ENCODE data around the gene H2BK1.

H2BK1 gene

DNA sequence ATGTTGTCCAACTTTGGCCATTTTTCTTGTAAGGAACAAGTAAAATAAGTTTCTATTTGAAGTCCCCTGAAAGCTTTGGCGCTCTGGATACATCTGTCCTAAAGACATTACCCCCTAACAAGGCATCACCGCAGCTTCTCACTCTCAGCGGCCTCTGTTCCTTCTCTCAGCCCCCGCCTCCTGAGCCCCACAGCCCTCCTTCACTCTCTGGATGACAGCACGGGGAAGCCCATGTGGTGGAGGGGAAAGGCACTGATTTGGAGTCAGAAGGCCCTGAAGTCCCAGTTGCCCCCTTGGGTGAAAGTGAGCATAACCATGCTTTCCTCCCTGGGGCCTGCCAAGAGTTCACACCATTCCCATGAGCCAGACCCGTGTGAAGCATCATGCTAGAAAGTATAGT, 4.6 kb downstream of the H2BK1 start:
- H3K9ac ChIP-seq (ENCODE audit: low read length) = no peak overlapping the region
- no peak overlapping the region for H3K23ac ChIP-seq (ENCODE audit: low read length)
- no peaks in the 10 kb centered on the region for H3K27me3 ChIP-seq (ENCODE audit: insufficient read depth, low read length, poor library complexity)
- no peak overlapping the region for H3K4me2 ChIP-seq (ENCODE audit: low read length)
- H3K4me1 ChIP-seq (ENCODE audit: control insufficient read depth, low read depth, low read length) = peaks cover 2% of the 10 kb centered on the region
- no peak for DNase-seq
- no CpG with 5 or more reads among the region's 6 CpGs for WGBS (ENCODE audit: extremely low coverage, insufficient coverage, low lambda C conversion rate)
- no peak overlapping the region for H2AK5ac ChIP-seq (ENCODE audit: low read length)
- no peak overlapping the region for H3K18ac ChIP-seq (ENCODE audit: low read length)
- H4K8ac ChIP-seq (ENCODE audit: low read depth, low read length) = no peak overlapping the region
- H2BK15ac ChIP-seq (replicated peaks; ENCODE audit: low read depth) = no peak overlapping the region
- no peak overlapping the region for H3K4me3 ChIP-seq (ENCODE audit: low read length)
- H3K36me3 ChIP-seq (ENCODE audit: control insufficient read depth, insufficient read depth, low read length) = no peaks in the 10 kb centered on the region
- no peak overlapping the region for H3K27ac ChIP-seq (ENCODE audit: low read depth, low read length)
- H3K79me2 ChIP-seq (ENCODE audit: control insufficient read depth, insufficient read depth, low read length) = no peaks in the 10 kb centered on the region
- no peak overlapping the region for H2BK5ac ChIP-seq (ENCODE audit: low read length)
- no peak overlapping the region for H3K4ac ChIP-seq (ENCODE audit: low read depth, low read length)
- no peaks in the 10 kb centered on the region for H3K79me1 ChIP-seq (ENCODE audit: low read length)
- H3K56ac ChIP-seq (ENCODE audit: low read length) = no peak overlapping the region
- no peak overlapping the region for H2BK120ac ChIP-seq (ENCODE audit: low read depth, low read length)
- H4K5ac ChIP-seq (ENCODE audit: low read length) = no peak overlapping the region

DNA sequence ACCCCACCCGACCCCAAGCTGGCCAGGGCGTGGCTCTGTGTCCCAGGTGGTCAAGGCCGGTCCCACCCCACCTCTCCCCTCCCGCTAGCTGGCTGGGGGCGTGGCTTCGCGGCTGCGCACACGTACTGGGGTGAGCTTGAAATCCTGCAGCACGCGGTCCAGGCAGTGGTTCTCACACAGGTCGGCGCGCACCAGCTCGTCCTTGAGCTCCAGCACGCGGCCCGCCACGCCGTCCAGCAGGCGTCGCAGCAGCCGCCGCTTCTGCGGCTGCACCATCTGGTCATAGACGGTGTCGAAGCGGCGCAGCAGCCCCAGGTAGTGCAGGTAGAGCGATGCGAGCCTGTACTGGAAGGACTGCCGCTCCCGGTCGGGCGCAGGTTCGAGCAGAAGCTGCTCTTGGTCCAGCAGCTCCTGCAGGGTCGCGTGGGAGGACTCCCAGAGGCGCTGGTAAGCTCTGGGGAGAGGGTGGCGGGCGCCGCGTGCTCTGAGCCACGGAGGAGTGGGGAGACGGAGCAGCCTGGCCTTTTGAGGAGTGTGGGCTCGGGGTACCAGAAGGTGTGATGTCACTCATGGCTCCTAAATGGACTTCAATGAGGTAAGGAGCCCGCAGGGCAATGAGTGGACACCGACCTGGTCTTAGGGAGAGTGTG, 5.8 kb downstream of the H2BK1 start:
- no peaks in the 10 kb centered on the region for H3K79me1 ChIP-seq (ENCODE audit: low read length)
- no peak overlapping the region for H2BK120ac ChIP-seq (ENCODE audit: low read depth, low read length)
- H3K27ac ChIP-seq (ENCODE audit: low read depth, low read length) = no peak overlapping the region
- H2BK5ac ChIP-seq (ENCODE audit: low read length) = no peak overlapping the region
- no peak for DNase-seq
- no peak overlapping the region for H3K9ac ChIP-seq (ENCODE audit: low read length)
- no peak overlapping the region for H2AK5ac ChIP-seq (ENCODE audit: low read length)
- no peaks in the 10 kb centered on the region for H3K36me3 ChIP-seq (ENCODE audit: control insufficient read depth, insufficient read depth, low read length)
- no peaks in the 10 kb centered on the region for H3K4me1 ChIP-seq (ENCODE audit: control insufficient read depth, low read depth, low read length)
- no peak overlapping the region for H3K23ac ChIP-seq (ENCODE audit: low read length)
- H3K4ac ChIP-seq (ENCODE audit: low read depth, low read length) = no peak overlapping the region
- H3K27me3 ChIP-seq (ENCODE audit: insufficient read depth, low read length, poor library complexity) = no peaks in the 10 kb centered on the region
- H3K4me2 ChIP-seq (ENCODE audit: low read length) = no peak overlapping the region
- no peak overlapping the region for H3K4me3 ChIP-seq (ENCODE audit: low read length)
- H4K5ac ChIP-seq (ENCODE audit: low read length) = no peak overlapping the region
- no CpG with 5 or more reads among the region's 48 CpGs for WGBS (ENCODE audit: extremely low coverage, insufficient coverage, low lambda C conversion rate)
- H3K18ac ChIP-seq (ENCODE audit: low read length) = no peak overlapping the region
- H3K79me2 ChIP-seq (ENCODE audit: control insufficient read depth, insufficient read depth, low read length) = no peaks in the 10 kb centered on the region
- no peak overlapping the region for H4K8ac ChIP-seq (ENCODE audit: low read depth, low read length)
- no peak overlapping the region for H2BK15ac ChIP-seq (replicated peaks; ENCODE audit: low read depth)
- no peak overlapping the region for H3K56ac ChIP-seq (ENCODE audit: low read length)

DNA sequence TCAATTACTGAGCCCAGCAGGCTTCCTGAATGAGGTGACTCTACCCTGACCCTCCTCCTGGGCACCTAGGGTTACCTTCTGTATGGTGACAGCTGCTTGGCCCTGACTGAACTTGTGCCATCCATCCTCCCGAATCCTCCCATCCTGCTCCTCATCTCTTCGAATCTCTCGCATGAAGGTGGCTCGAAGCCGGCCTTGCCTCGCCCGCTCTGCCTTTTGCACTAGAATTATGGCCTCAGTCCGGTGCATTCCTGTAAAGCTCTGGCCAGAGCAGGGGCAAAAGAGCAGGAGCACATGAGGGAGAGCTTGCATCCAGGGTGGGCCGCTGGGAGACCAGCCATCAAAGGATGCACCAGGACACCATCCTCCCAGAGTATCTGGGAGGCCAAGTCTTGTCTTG, 7.5 kb downstream of the H2BK1 start:
- no peak overlapping the region for H4K8ac ChIP-seq (ENCODE audit: low read depth, low read length)
- H3K23ac ChIP-seq (ENCODE audit: low read length) = no peak overlapping the region
- no peaks in the 10 kb centered on the region for H3K79me2 ChIP-seq (ENCODE audit: control insufficient read depth, insufficient read depth, low read length)
- no peak overlapping the region for H2BK5ac ChIP-seq (ENCODE audit: low read length)
- H3K18ac ChIP-seq (ENCODE audit: low read length) = no peak overlapping the region
- H2BK15ac ChIP-seq (replicated peaks; ENCODE audit: low read depth) = no peak overlapping the region
- no peak for DNase-seq
- H3K27me3 ChIP-seq (ENCODE audit: insufficient read depth, low read length, poor library complexity) = no peaks in the 10 kb centered on the region
- H3K4ac ChIP-seq (ENCODE audit: low read depth, low read length) = no peak overlapping the region
- no peaks in the 10 kb centered on the region for H3K36me3 ChIP-seq (ENCODE audit: control insufficient read depth, insufficient read depth, low read length)
- no peak overlapping the region for H3K9ac ChIP-seq (ENCODE audit: low read length)
- no peaks in the 10 kb centered on the region for H3K79me1 ChIP-seq (ENCODE audit: low read length)
- H3K4me1 ChIP-seq (ENCODE audit: control insufficient read depth, low read depth, low read length) = no peaks in the 10 kb centered on the region
- no peak overlapping the region for H2BK120ac ChIP-seq (ENCODE audit: low read depth, low read length)
- H2AK5ac ChIP-seq (ENCODE audit: low read length) = no peak overlapping the region
- no peak overlapping the region for H3K27ac ChIP-seq (ENCODE audit: low read depth, low read length)
- no peak overlapping the region for H3K4me2 ChIP-seq (ENCODE audit: low read length)
- H3K56ac ChIP-seq (ENCODE audit: low read length) = no peak overlapping the region
- H4K5ac ChIP-seq (ENCODE audit: low read length) = no peak overlapping the region
- no CpG with 5 or more reads among the region's 9 CpGs for WGBS (ENCODE audit: extremely low coverage, insufficient coverage, low lambda C conversion rate)
- no peak overlapping the region for H3K4me3 ChIP-seq (ENCODE audit: low read length)

DNA sequence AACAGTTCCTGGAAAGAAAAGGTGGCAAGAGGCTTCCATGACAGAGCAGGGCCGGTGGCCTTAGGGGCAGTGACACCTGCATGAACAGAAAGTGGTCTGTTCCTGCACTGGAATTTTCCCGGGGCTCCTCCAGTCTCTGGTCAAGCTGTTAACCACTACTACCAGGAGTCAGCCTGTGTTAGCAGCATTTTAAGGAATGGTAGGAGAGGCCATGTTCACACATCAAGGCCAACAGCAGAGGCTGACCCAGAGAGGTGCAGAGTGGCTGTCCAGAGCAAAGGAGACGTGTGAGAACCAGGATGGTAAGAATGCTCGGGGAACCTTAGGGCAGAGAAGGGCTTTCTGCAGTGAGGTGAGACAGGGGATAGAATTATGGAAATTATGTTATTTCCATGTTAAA, 8.5 kb downstream of the H2BK1 start:
- no peaks in the 10 kb centered on the region for H3K4me1 ChIP-seq (ENCODE audit: control insufficient read depth, low read depth, low read length)
- no peaks in the 10 kb centered on the region for H3K36me3 ChIP-seq (ENCODE audit: control insufficient read depth, insufficient read depth, low read length)
- H3K4me2 ChIP-seq (ENCODE audit: low read length) = no peak overlapping the region
- no peak for DNase-seq
- H3K9ac ChIP-seq (ENCODE audit: low read length) = no peak overlapping the region
- H3K23ac ChIP-seq (ENCODE audit: low read length) = no peak overlapping the region
- H4K8ac ChIP-seq (ENCODE audit: low read depth, low read length) = no peak overlapping the region
- H3K18ac ChIP-seq (ENCODE audit: low read length) = no peak overlapping the region
- WGBS (ENCODE audit: extremely low coverage, insufficient coverage, low lambda C conversion rate) = no CpG with 5 or more reads among the region's 4 CpGs
- H2BK15ac ChIP-seq (replicated peaks; ENCODE audit: low read depth) = no peak overlapping the region
- H3K79me1 ChIP-seq (ENCODE audit: low read length) = no peaks in the 10 kb centered on the region
- no peak overlapping the region for H3K56ac ChIP-seq (ENCODE audit: low read length)
- H2AK5ac ChIP-seq (ENCODE audit: low read length) = no peak overlapping the region
- no peaks in the 10 kb centered on the region for H3K79me2 ChIP-seq (ENCODE audit: control insufficient read depth, insufficient read depth, low read length)
- H2BK120ac ChIP-seq (ENCODE audit: low read depth, low read length) = no peak overlapping the region
- H2BK5ac ChIP-seq (ENCODE audit: low read length) = no peak overlapping the region
- H4K5ac ChIP-seq (ENCODE audit: low read length) = no peak overlapping the region
- no peak overlapping the region for H3K27ac ChIP-seq (ENCODE audit: low read depth, low read length)
- H3K4ac ChIP-seq (ENCODE audit: low read depth, low read length) = no peak overlapping the region
- H3K4me3 ChIP-seq (ENCODE audit: low read length) = no peak overlapping the region
- no peaks in the 10 kb centered on the region for H3K27me3 ChIP-seq (ENCODE audit: insufficient read depth, low read length, poor library complexity)

DNA sequence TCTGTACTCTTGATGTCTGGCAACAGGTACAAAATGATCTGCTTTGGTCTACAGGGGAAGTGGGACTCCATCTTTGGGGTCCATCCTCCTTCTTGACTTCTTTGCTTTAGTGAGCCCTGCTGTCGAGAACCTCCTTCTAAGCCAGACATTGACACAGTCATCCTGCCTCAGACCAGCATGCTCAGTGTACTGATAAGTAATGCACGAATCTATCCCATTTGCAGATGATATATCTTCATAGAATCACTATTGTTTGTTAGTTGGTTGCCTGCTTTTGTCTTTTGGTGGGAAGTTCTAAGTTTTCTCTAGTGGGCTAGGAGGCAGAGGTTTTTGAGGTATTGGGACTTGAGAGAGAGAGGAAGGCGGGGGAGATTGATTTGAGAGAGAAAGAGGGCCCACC, 8.9 kb downstream of the H2BK1 start:
- Histone ChIP-seq H3K4me3 (ENCODE audit: low read length) (no peak overlapping the region), H2AK5ac (ENCODE audit: low read length) (no peak overlapping the region), H4K8ac (ENCODE audit: low read depth, low read length) (no peak overlapping the region), H3K27ac (ENCODE audit: low read depth, low read length) (no peak overlapping the region), H2BK5ac (ENCODE audit: low read length) (no peak overlapping the region), H3K4me2 (ENCODE audit: low read length) (no peak overlapping the region), H2BK120ac (ENCODE audit: low read depth, low read length) (no peak overlapping the region), H3K56ac (ENCODE audit: low read length) (no peak overlapping the region), H4K5ac (ENCODE audit: low read length) (no peak overlapping the region), H3K79me2 (ENCODE audit: control insufficient read depth, insufficient read depth, low read length) (no peaks in the 10 kb centered on the region), H3K23ac (ENCODE audit: low read length) (no peak overlapping the region), H3K4me1 (ENCODE audit: control insufficient read depth, low read depth, low read length) (no peaks in the 10 kb centered on the region), H3K4ac (ENCODE audit: low read depth, low read length) (no peak overlapping the region), H3K27me3 (ENCODE audit: insufficient read depth, low read length, poor library complexity) (no peaks in the 10 kb centered on the region), H2BK15ac (replicated peaks; ENCODE audit: low read depth) (no peak overlapping the region), H3K36me3 (ENCODE audit: control insufficient read depth, insufficient read depth, low read length) (no peaks in the 10 kb centered on the region), H3K79me1 (ENCODE audit: low read length) (no peaks in the 10 kb centered on the region), H3K9ac (ENCODE audit: low read length) (no peak overlapping the region), H3K18ac (ENCODE audit: low read length) (no peak overlapping the region)
- no peak for DNase-seq
- 100% methylated on average over 1 of the region's 3 CpGs for WGBS (ENCODE audit: extremely low coverage, insufficient coverage, low lambda C conversion rate)
